C4-2B (cell line): Measurements from ENCODE around the gene RDM1.
"Not testable (repeated sequence)": the region's sequence is repeated elsewhere in the genome, so short reads cannot be mapped to it uniquely, and the experiment has no call there.

Source experiments
- H3K27ac ChIP-seq: fragments of 450-650 bp; 2 replicates; pipeline ENCODE4 v1.5.1; 2017
- CTCF ChIP-seq: fragments of 450-650 bp; conservative IDR thresholded peaks from 2 replicates; pipeline ENCODE4 v1.5.1; 2017; ENCODE audit warnings: mild to moderate bottlenecking
- ZFX ChIP-seq: fragments of 450-650 bp; IDR thresholded peaks from 2 replicates; pipeline ENCODE4 v1.6.1; 2017

The RDM1 gene

DNA sequence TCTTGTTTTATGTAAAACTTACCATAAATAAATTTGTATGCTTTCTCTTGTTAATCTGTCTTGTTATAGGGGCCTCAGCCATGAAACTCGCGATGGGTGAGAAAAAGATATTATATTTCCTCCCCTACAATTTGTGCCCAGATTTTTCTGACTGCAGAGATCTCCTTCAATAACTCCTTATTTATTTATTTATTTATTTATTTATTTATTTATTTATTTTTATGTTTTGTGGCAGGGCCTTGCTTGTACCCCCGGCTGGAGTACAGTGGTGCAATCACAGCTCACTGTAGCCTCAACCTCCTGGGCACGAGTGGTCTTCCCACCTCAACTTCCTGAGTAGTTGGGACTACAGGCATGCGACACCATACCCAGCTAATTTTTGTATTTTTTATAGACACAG, 27.1 kb downstream of the RDM1 start:
- H3K27ac ChIP-seq, result no peak overlapping the region
- TF ChIP-seq ZFX, result no peak
- TF ChIP-seq CTCF, result no peak

- TF ChIP-seq CTCF, result no peak
- no peak for TF ChIP-seq ZFX
- H3K27ac ChIP-seq, result no peak overlapping the region
Measured at GRCh38 chr17:35901631-35902175, 28.9 kb downstream of the RDM1 start.

DNA sequence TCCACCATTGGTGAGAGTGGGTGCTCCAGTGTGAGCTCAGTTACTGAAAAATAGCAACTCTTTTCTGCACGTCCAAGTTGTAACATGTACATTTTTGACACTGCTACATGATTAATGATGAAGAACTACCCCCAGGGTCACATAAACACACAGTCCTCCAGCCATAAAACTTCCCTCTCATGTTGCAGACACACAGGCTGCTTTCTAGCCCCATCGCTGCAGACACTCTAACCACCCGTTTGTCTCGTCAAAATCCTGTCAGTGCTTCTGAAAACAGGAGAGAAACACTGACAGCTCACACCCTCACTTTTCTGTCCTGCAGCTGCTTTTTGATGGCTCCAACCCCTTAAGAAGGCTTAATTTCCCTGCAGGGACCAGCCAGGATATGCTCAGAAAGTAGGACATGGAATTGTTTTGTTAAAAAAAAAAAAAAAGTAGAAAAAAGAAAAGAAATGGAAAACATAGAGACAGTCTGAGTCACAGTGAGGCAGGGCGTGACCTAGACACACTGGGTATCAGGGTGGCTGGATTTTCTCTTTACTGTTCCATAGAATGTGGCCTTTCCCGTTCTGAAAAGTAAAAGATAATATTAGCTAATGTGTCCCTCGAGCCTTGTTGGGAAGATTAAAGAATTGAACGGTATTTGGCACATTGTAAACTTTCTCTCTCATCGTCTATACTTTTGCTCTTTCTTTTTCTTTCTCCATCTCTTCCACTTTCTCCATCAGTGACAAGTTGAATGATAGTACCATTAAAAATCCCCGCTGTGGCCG, 29.7 kb downstream of the RDM1 start:
- H3K27ac ChIP-seq, result no peak overlapping the region
- TF ChIP-seq ZFX (no peak), CTCF (no peak)

DNA sequence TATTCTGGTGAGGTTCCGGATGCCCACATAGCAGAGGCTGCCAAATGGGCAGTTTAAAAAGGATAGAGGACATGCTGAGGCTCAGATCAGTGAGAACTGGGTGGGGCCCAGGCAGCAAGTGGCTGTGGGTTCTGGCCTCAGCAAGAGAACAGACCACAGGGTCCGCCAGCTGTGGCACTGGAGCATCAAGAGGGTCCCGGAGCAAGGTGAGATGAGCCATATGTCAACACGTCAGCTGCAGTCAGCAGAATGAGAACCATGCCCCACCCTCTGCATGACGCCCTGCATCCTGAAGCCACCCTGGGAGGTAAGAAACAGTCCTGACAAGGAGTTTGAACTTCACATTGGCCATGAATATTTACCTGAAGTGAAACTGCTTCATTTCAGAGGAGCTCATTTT, 30.3 kb downstream of the RDM1 start:
- TF ChIP-seq CTCF (no peak), ZFX (no peak)
- H3K27ac ChIP-seq, result no peak overlapping the region

GRCh38 chr17:35898283-35899070, 32.1 kb downstream of the RDM1 start:
- no peak overlapping the region for H3K27ac ChIP-seq
- no peak for TF ChIP-seq CTCF
- TF ChIP-seq ZFX, result no peak

DNA sequence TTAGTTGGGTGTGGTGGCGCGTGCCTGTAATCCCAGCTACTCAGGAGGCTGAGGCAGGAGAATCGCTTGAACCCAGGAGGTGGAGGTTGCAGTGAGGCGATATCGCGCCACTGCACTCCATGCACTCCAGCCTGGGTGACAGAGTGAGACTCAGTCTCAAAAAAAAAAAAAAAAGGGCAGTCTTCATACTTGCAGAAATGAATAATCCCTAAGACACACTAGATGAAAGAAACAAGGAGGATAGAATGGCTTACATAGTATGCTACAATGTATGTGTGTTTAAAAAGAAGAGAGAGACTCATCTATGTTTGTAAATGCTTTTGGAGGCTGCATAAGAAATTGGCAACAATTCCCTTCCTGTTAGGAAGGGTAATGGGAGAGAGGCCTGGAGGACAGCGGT, 32.8 kb downstream of the RDM1 start:
- not testable (repeated sequence) for H3K27ac ChIP-seq

GRCh38 chr17:35895636-35896587, 34.7 kb downstream of the RDM1 start:
- TF ChIP-seq ZFX, result no peak
- TF ChIP-seq CTCF, result no peak
- H3K27ac ChIP-seq, result no peak overlapping the region
